OCI-LY1 (cell line): ENCODE data around the gene DDR2.

ENCODE experiments used
- EZH2 ChIP-seq: fragments of 200-600 bp; sonication (generic), shearing (Covaris generic); IDR thresholded peaks from 2 replicates; pipeline ENCODE4 v1.8.0; 2017; ENCODE audit warnings: borderline replicate concordance, mixed run types, mild to moderate bottlenecking, antibody characterized with exemption, low read length, moderate library complexity, mixed read lengths
- TF ChIP-seq, protein P1 (sequence below): fragments of 200-600 bp; sonication (generic), shearing (Covaris generic); IDR thresholded peaks from 2 replicates; pipeline ENCODE4 v1.5.1; 2017; ENCODE audit warnings: mild to moderate bottlenecking, antibody characterized with exemption, low read length, moderate library complexity, mixed read lengths

- TF ChIP-seq, protein P1, sequence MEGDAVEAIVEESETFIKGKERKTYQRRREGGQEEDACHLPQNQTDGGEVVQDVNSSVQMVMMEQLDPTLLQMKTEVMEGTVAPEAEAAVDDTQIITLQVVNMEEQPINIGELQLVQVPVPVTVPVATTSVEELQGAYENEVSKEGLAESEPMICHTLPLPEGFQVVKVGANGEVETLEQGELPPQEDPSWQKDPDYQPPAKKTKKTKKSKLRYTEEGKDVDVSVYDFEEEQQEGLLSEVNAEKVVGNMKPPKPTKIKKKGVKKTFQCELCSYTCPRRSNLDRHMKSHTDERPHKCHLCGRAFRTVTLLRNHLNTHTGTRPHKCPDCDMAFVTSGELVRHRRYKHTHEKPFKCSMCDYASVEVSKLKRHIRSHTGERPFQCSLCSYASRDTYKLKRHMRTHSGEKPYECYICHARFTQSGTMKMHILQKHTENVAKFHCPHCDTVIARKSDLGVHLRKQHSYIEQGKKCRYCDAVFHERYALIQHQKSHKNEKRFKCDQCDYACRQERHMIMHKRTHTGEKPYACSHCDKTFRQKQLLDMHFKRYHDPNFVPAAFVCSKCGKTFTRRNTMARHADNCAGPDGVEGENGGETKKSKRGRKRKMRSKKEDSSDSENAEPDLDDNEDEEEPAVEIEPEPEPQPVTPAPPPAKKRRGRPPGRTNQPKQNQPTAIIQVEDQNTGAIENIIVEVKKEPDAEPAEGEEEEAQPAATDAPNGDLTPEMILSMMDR, result no peak
- no peak for TF ChIP-seq EZH2
Measured at GRCh38 chr1:162644986-162645314, 12.7 kb downstream of the DDR2 start.
